Kidney (tissue), 14 donors: ENCODE measurements around the gene METTL26. TPM values are rescaled to one million over a fixed set of nuclear protein-coding genes. Genes with fewer than 3 reads are reported as not detected.

ENCODE experiments used
- DNase-seq, 5 donors: peaks; one replicate each; pipeline ENCODE4 v3.0.0-alpha.2; 2013 to 2020
- FAIRE-seq: peaks from 2 replicates; lab custom pipeline; 2012; peaks lifted over from hg19 to GRCh38; lab: Jason Lieb, UNC
- H3K27ac ChIP-seq, 2 donors: one replicate each; pipeline ENCODE4 v1.7.0; 2013; ENCODE audit warnings: low read depth in 2 of 2, low read length in 2 of 2, inconsistent platforms in 1 of 2
- H3K27me3 ChIP-seq: one replicate; pipeline ENCODE4 v1.7.1; 2013; ENCODE audit warnings: low read length, inconsistent platforms; ENCODE audit not compliant: control insufficient read depth, insufficient read depth
- H3K36me3 ChIP-seq, 3 donors: one replicate each; pipeline versions ENCODE4 v1.7.0 to v1.7.1; 2013; ENCODE audit warnings: low read length in 3 of 3, control low read depth in 1 of 3, inconsistent platforms in 1 of 3; ENCODE audit not compliant: insufficient read depth in 3 of 3, control insufficient read depth in 2 of 3
- H3K4me1 ChIP-seq, 3 donors: one replicate each; pipeline versions ENCODE4 v1.7.0 to v1.7.1; 2013; ENCODE audit warnings: low read length in 3 of 3, inconsistent platforms in 1 of 3, low read depth in 1 of 3; ENCODE audit not compliant: control insufficient read depth in 2 of 3, insufficient read depth in 2 of 3
- H3K4me3 ChIP-seq, 3 donors: one replicate each; pipeline versions ENCODE4 v1.7.0 to v1.8.1; 2013; ENCODE audit warnings: low read length in 3 of 3, control low read depth in 1 of 3, inconsistent platforms in 1 of 3
- H3K9ac ChIP-seq, 3 donors: one replicate each; pipeline versions ENCODE4 v1.7.0 to v1.7.1; 2013; ENCODE audit warnings: low read length in 3 of 3, control low read depth in 1 of 3, inconsistent platforms in 1 of 3
- H3K9me3 ChIP-seq, 3 donors: one replicate each; pipeline versions ENCODE4 v1.7.0 to v1.7.1; 2013; ENCODE audit warnings: low read length in 3 of 3, control low read depth in 1 of 3, inconsistent platforms in 1 of 3; ENCODE audit not compliant: control insufficient read depth in 2 of 3, insufficient read depth in 1 of 3
- CTCF ChIP-seq: IDR thresholded peaks from 3 replicates; pipeline ENCODE4 v1.5.1; 2012; ENCODE audit warnings: mild to moderate bottlenecking, moderate library complexity, borderline replicate concordance; ENCODE audit not compliant: insufficient read depth; ENCODE audit errors: extremely low read depth
- intact Hi-C: fragments of 100-400 bp; cut with DNase I; formaldehyde crosslinking; loops from one replicate; pipeline ENCODE4 v1.11.1; 2022
- polyA plus RNA-seq: library from polyadenylated mRNA; stranded (reverse); fragments of 350-450 nt; fragmentation: Illumina TruSeq; extraction: RNeasy Lipid Tissue Mini Kit (QIAGEN cat#74804); gene quantifications from one replicate; pipeline ENCODE4 v1.2.3, GENCODE V29; 2014; ENCODE audit warnings: low read depth, low replicate concordance; ENCODE audit not compliant: insufficient read depth
- total RNA-seq: library from RNA; stranded (reverse); fragmentation: NEBNext Ultra II Directional; extraction: Animal tissue kit (Norgen Biotek cat#: 25700); gene quantifications from one replicate; pipeline ENCODE4 v1.2.1, GENCODE V29; 2021
- donor health status: control.
- donor health status: control.
- donor health status: control.
- donor health status: control.
- donor health status: control.
- donor health status: DM: yes; HTN: yes; CAD: no.
- donor health status: Normal renal cell carcinoma (clear cell type).

The METTL26 gene
- total and polyA plus RNA-seq, 2 donors from 2014 or later = 44.2 to 183 TPM

GRCh38 chr16:590188-590814, 45.8 kb downstream of the METTL26 start:
- peak overlapping the region; percentile 81 to 87 for H3K27ac ChIP-seq
- H3K4me3 ChIP-seq = peak overlapping the region; percentile 66 to 80 (median 70)
- FAIRE-seq (no peak), DNase-seq (peak in 4 of 5 donors; percentile 55 to 85 (median 70))
- no peaks in the 10 kb centered on the region for H3K9me3 ChIP-seq
- no peaks in the 10 kb centered on the region for H3K27me3 ChIP-seq
- no peaks in the 10 kb centered on the region for H3K36me3 ChIP-seq
- peaks cover 6 to 60% (median 42%) of the 10 kb centered on the region in 3 donors for H3K4me1 ChIP-seq
- intact Hi-C loops = no loop called here
- TF ChIP-seq CTCF = no peak
- peak overlapping the region; percentile 27 to 77 (median 52) for H3K9ac ChIP-seq

- FAIRE-seq (no peak), DNase-seq (peak; percentile 98 to 100 (median 99))
- Histone ChIP-seq H3K4me1 (peaks cover 6 to 57% (median 38%) of the 10 kb centered on the region in 3 donors), H3K4me3 (peak within 1 kb of the TSS; percentile 78 to 82 (median 81)), H3K27me3 (no peaks in the 10 kb centered on the region), H3K9ac (peak within 1 kb of the TSS; percentile 69 to 77 (median 73)), H3K9me3 (no peaks in the 10 kb centered on the region), H3K36me3 (no peaks in the 10 kb centered on the region), H3K27ac (peak within 1 kb of the TSS; percentile 97 to 99)
- intact Hi-C loops = no loop called here
- TF ChIP-seq CTCF = peak; percentile 10
Measured at GRCh38 chr16:589658-590187, 46.4 kb downstream of the METTL26 start, which contains the start of gene RAB40C. TSS of gene RAB40C (plus strand) at chr16:590066. CDS start at chr16:590292, 226 bp downstream.

- Histone ChIP-seq H3K9me3 (no peaks in the 10 kb centered on the region), H3K27me3 (no peaks in the 10 kb centered on the region), H3K27ac (peak overlapping the region; percentile 97 to 99), H3K9ac (peak overlapping the region; percentile 69 to 81 (median 73)), H3K4me1 (peaks cover 6 to 51% (median 38%) of the 10 kb centered on the region in 3 donors), H3K36me3 (no peaks in the 10 kb centered on the region), H3K4me3 (peak overlapping the region; percentile 78 to 82 (median 81))
- DNase-seq (peak; percentile 97 to 99 (median 98)), FAIRE-seq (no peak)
- no peak for TF ChIP-seq CTCF
- intact Hi-C loops = no loop called here
Measured at GRCh38 chr16:588889-589657, 47.0 kb downstream of the METTL26 start.
